ENCODE measurements around the gene PRR13.
A peak's percentile ranks its signal among the peaks of the same experiment; 100 is the strongest.
"Not testable (repeated sequence)": the region's sequence is repeated elsewhere in the genome, so short reads cannot be mapped to it uniquely, and the experiment has no call there.

PRR13 gene

DNA sequence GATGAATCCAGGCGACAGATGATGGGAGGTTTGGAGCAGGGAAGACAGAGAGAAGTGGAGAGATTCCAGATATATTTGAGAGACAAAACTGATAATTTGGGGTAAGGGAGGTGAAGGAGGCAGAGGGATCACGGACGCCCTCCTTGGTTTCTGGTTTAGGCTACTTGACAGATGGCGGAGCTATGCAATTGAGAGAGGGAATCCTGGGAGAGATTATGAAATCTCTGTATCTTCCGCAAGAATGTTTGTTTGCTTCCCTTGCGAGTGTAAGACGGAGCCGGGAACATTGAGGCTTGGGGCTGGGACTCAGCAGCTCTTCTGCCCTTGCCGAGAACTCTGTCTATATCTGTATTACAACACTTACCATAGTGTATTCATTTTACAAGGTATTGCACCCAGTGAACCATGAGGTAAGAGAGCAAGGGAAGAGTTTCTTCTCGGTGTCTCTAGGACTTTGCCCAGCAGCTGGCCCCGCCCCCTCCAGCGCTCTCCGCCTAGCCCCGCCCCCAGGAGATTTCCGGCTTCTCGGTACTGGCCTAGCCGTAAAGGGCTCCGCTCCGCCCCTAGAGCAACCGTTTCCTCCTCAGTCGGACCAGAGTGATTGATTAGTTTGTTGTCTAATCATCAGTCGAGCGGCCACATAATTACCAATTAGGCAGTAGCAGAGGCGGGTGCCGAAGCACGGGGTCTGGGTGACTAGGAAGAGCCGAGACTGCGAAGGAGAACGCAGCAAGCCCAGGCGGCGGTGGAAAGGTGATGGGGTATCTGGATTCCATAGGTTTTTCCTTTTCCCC is at the start of gene PRR13:
PRR13 (plus strand) TSS at position 695 of the 794 bp plus-strand sequence. CDS start 981 bp downstream, outside the sequence.
- peak; percentile 98 for DNase-seq (ENCODE audit: low read depth)

DNA sequence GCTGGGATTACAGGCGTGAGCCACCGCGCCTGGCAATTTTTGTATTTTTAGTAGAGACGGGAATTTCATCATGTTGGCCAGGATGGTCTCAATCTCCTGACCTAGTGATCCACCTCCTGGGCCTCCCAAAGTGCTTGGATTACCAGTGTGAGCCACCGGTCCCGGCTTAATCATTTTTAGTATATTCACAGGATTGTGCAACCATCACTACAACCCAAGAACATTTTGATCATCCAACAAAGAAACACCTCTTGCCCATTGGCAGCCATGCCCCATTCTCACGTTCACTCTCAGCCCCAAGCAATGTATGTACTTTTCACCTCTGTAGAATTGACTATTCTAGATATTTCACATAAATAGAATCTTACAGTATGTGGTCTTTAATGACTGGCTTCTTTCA is 41.6 kb upstream of the PRR13 start:
- DNase-seq (ENCODE audit: low read depth): no peak

- DNase-seq (ENCODE audit: low read depth): not testable (repeated sequence)
Measured at GRCh38 chr12:53402351-53402750, 39.2 kb upstream of the PRR13 start.

GRCh38 chr12:53402871-53403270 is 38.7 kb upstream of the PRR13 start:
- DNase-seq (ENCODE audit: low read depth): no peak

GRCh38 chr12:53410951-53411350 is 30.6 kb upstream of the PRR13 start:
- no peak for DNase-seq (ENCODE audit: low read depth)

- DNase-seq (ENCODE audit: low read depth): no peak
Measured at GRCh38 chr12:53413485-53414204, 27.9 kb upstream of the PRR13 start.

GRCh38 chr12:53414756-53415417 is 26.6 kb upstream of the PRR13 start:
- DNase-seq (ENCODE audit: low read depth): no peak

DNA sequence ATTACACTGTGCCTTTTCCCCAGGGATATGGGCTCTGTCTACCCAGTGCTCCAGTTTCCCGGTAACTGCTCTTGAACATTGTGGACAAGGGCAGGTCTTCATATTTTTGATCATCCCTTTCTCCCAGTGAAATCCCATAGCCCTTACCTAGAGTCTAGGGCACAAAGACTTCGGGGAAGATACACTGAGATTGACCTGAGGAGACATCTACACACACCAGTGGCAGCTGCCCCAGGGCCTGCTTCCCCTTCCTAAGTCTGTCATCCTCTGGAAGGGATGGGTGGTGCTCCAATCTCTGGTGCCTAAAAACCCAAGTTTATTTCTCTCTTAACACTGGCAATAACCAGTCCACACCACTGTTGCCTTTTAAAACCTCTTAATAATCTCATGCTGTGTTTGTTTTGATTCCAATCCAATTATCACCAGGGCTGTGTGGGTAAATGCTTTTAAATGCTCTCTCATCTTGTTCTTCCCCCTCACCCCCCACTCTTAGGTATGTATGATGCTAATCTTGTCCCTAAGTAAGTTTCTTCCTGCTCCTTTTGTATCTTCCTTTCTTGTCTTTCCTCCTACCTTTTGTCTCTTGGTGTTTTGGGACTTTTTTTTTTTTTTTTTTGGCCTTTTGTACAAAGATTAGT is 25.7 kb upstream of the PRR13 start:
- not testable (repeated sequence) for DNase-seq (ENCODE audit: low read depth)

DNA sequence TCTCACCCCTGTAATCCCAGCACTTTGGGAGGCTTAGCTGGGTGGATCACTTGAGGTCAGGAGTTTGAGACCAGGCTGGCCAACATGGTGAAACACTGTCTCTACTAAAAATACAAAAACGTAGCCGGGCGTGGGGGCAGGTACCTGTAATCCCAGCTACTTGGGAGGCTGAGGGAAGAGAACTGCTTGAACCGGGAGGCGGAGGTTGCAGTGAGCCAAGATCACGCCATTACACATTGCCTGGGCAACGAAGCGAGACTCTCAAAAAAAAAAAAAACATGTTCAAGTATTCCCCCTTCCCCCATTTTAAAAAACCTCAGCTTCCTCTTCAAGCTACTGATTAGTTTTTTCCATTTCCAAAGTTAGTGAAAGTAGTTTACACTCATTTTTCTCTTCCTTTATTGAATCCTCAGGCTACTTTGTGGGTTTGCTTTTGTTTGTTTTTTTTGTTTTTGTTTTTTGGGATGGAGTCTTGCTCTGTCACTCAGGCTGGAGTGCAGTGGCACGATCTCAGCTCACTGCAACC is 24.2 kb upstream of the PRR13 start:
- not testable (repeated sequence) for DNase-seq (ENCODE audit: low read depth)

DNA sequence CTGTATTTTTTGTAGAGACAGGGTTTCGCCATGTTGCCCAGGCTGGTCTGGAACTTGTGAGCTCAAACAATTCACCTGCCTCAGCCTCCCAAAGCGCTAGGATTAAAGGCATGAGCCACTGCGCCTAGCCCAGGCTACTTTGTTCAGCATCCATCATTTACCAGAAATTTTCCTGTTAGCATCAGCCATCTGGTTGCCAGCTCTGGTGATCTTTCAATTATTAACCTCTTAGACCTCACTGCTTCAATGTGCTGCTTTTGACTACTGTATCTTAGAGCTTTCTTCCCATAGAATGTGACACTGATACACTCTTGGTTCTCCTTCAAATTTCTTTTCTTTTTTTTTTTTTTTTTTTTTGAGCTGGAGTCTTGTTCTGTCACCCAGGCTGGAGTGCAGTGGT is 23.3 kb upstream of the PRR13 start:
- DNase-seq (ENCODE audit: low read depth): no peak

DNA sequence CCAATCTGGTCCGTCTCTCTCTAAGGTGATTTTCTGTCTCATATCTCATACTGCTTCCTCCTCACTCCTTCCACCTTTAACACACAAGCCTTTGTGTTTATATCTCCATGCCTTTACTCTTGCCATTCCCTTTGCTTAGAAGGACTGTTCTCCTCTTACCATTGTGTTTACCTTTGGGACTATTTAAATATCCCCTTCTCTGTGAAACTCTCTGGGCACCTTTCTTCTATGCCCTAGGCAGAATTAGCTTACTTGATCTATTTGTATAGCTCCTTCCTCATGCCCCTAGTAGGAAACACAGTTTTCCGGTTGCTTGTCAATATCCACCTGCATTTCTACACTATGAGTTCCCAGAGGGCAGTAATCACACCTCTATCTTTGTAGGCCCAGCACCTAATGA is 21.8 kb upstream of the PRR13 start:
- no peak for DNase-seq (ENCODE audit: low read depth)

- DNase-seq (ENCODE audit: low read depth): not testable (repeated sequence)
Measured at GRCh38 chr12:53422247-53422646, 19.3 kb upstream of the PRR13 start.

DNA sequence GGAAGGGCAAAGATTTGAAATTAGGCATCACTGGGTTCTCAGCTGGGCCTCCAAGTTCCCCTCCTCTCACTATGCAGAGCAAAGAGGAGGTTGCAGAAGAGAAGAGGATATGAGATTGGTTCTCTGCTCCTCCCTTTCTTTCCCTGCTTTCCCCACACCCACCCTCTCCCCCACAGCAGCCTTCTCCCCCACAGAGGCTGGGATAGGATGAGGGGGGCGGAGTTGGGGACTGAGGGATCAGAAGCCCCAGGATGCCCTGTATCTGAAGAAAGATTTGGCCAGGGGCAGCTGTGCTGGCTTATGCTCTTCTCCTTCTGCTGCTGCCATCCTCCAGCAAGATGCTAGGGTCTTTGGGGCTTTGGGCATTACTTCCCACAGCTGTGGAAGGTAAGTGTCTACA is 17.9 kb upstream of the PRR13 start, which contains the start of gene AMHR2:
AMHR2 (plus strand) TSS at position 259 of the 400 bp plus-strand sequence; CDS start at position 339, 80 bp downstream.
- no peak for DNase-seq (ENCODE audit: low read depth)

GRCh38 chr12:53424626-53425514 is 16.7 kb upstream of the PRR13 start:
- DNase-seq (ENCODE audit: low read depth): no peak

DNA sequence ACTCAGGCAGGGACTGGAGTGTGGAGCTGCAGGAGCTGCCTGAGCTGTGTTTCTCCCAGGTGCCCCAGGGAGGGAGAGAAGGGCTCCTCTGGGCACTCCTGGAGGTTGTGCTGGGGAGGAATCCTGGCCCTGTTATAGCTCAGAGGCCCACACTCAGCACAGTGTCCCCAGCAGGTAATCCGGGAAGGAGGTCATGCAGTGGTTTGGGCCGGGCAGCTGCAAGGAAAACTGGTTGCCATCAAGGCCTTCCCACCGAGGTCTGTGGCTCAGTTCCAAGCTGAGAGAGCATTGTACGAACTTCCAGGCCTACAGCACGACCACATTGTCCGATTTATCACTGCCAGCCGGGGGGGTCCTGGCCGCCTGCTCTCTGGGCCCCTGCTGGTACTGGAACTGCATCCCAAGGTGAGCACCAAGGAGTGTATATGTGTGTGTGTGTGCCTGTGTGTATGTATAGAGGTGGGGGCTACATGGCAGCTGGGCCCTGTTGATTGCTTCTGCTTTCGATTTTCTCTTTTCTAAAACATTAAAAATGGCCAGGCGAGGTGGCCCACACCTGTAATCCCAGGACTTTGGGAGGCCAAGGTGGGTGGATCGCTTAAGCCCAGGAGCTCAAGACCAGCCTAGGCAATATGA is 15.9 kb upstream of the PRR13 start:
- DNase-seq (ENCODE audit: low read depth): no peak

- peak; percentile 31 for DNase-seq (ENCODE audit: low read depth)
Measured at GRCh38 chr12:53427905-53428594, 13.5 kb upstream of the PRR13 start.

GRCh38 chr12:53428741-53429140 is 12.8 kb upstream of the PRR13 start:
- no peak for DNase-seq (ENCODE audit: low read depth)

DNA sequence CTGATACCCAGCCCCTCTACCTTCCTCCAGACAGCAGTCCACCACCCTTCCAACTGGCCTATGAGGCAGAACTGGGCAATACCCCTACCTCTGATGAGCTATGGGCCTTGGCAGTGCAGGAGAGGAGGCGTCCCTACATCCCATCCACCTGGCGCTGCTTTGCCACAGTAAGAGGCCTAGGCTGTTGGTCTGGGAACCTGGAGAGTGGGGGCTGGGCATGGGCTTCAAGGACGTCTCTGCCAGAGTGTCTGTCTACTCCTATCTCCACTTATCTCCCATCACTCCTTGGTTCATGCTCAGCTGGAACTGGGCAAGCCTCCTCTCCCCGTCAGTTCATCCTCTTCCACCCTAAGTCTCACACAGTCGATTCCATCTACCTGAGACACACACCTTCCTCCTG is 11.4 kb upstream of the PRR13 start:
- no peak for DNase-seq (ENCODE audit: low read depth)

GRCh38 chr12:53431187-53431586 is 10.3 kb upstream of the PRR13 start:
- DNase-seq (ENCODE audit: low read depth): no peak

DNA sequence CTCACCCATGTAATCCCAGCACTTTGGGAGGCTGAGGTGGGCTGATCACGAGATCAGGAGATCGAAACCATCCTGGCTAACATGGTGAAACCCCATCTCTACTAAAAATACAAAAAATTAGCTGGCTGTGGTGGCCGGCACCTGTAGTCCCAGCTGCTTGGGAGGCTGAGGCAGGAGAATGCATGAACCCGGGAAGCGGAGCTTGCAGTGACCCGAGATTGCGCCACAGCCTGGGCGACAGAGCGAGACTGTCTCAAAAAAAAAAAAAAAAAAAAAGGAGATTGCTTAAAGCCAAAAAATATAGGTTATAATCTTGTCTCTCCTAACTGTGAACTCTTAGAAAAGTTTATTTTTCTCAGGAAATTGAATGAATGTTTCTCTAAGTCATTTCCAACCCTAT is 6.2 kb upstream of the PRR13 start:
- DNase-seq (ENCODE audit: low read depth): not testable (repeated sequence)
